ENCODE data around the gene TCF12. TPM values are rescaled to one million over a fixed set of nuclear protein-coding genes. Genes with fewer than 3 reads are reported as not detected.

The TCF12 gene
- total RNA-seq, 1 experiment from 2014 or later: 76.7 TPM

DNA sequence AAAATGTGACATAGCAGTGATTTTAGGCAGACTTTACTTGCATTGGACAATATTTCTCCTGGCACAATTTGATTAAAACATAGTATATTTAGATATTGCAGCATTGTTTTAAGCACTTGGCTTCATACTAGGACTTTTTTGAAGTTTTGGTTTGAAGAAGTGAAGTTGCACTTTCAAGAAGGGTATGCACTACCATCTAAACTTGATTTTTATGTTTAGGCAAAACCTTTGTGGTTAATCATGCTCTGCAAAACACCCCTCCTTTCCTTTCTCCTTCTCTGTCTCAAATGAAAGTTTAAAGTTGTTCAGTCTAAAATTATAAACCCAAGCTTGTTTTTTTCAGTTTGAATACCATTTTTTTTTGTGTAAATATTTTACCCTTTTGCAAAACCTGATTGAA lies 173.8 kb downstream of the TCF12 start:
- no peak for DNase-seq
- Histone ChIP-seq H4K91ac (ENCODE audit: insufficient read length, low read depth, low read length) (no peak overlapping the region), H3K27ac (ENCODE audit: insufficient read length, low read depth, low read length) (no peak overlapping the region), H3K9me3 (ENCODE audit: control insufficient read depth, low read depth, low read length) (no peaks in the 10 kb centered on the region), H3K27me3 (ENCODE audit: insufficient read depth, low read length) (no peaks in the 10 kb centered on the region), H4K5ac (ENCODE audit: insufficient read length, low read depth, low read length) (no peak overlapping the region), H2AK5ac (ENCODE audit: insufficient read length, low read length) (no peak overlapping the region), H3K4me2 (ENCODE audit: insufficient read depth, insufficient read length, low read length) (no peak overlapping the region), H3K4me1 (ENCODE audit: insufficient read depth, low read length) (peaks cover 4% of the 10 kb centered on the region; the same call in 1 of the 2 replicates), H2BK20ac (ENCODE audit: low read depth, low read length, poor library complexity, severe bottlenecking) (no peak overlapping the region), H4K20me1 (ENCODE audit: control insufficient read depth, insufficient read depth, insufficient read length) (no peaks in the 10 kb centered on the region), H2BK15ac (ENCODE audit: low read depth, low read length) (no peak overlapping the region), H3K9ac (ENCODE audit: extremely low read depth, insufficient read length, low read length) (no peak overlapping the region), H4K8ac (replicated peaks; ENCODE audit: insufficient read length, low read depth, low read length) (no peak overlapping the region), H3K23ac (ENCODE audit: insufficient read length, low read depth, low read length) (no peak overlapping the region), H3K14ac (ENCODE audit: insufficient read depth, low read length) (no peak overlapping the region), H2BK5ac (ENCODE audit: insufficient read length, low read length) (no peak overlapping the region), H3K79me1 (ENCODE audit: insufficient read depth, low read depth, low read length, poor library complexity, severe bottlenecking) (no peaks in the 10 kb centered on the region), H3K4ac (ENCODE audit: low read depth, low read length) (no peak overlapping the region), H2AFZ (ENCODE audit: low read length) (no peak overlapping the region), H3T11ph (ENCODE audit: low read length) (no peak overlapping the region), H3K56ac (ENCODE audit: insufficient read length, low read depth, low read length) (no peak overlapping the region), H3K23me2 (ENCODE audit: insufficient read length, low read depth, low read length, poor library complexity, severe bottlenecking) (no peaks in the 10 kb centered on the region), H3K79me2 (ENCODE audit: insufficient read depth, low read length) (no peaks in the 10 kb centered on the region; the same call in 1 of the 2 replicates), H2BK120ac (ENCODE audit: low read depth, low read length, poor library complexity, severe bottlenecking) (no peak overlapping the region), H3K18ac (ENCODE audit: insufficient read length, low read depth, low read length) (no peak overlapping the region), H2BK12ac (ENCODE audit: insufficient read length, low read depth, low read length) (no peak overlapping the region)
- Mint-ChIP-seq H3K36me3 (ENCODE audit: insufficient read depth in 1 of 3, low read depth in 3 of 3) (peaks cover 0 to 2% (median 0%) of the 10 kb centered on the region in 3 experiments; a peak in 1 of 7 replicates), H3K27me3 (ENCODE audit: low read depth) (no peaks in the 10 kb centered on the region), H3K27ac (no peak overlapping the region), H3K4me3 (no peak overlapping the region), H3K9me3 (no peaks in the 10 kb centered on the region), H3K4me1 (peaks cover 15 to 27% of the 10 kb centered on the region in 2 experiments)
- TF ChIP-seq CTCF (conservative IDR thresholded peaks at IDR 0.05): no peak

Measured in H9 (cell line).